IMR-90 (cell line): ENCODE data around the gene DPYSL3. TPM values are rescaled to one million over a fixed set of nuclear protein-coding genes. Genes with fewer than 3 reads are reported as not detected.

Experiments used
- ATAC-seq: fragments of 200-7000 bp; cut with Tn5 transposase; 2 replicates; pipeline ENCODE4 v1.9.1; 2020; ENCODE audit warnings: low read depth, mild to moderate bottlenecking, moderate library complexity
- BruUV-seq: library from RNA; stranded (reverse); fragments of 400-500 nt; replicated peaks from 2 replicates; lab custom pipeline; 2021; lab: Mats Ljungman, UMichigan
- CTCF ChIA-PET: fragments of 300-600 bp; formaldehyde crosslinking; extraction: SDS; loops from one replicate; lab custom pipeline; 2021; ENCODE audit warnings: antibody characterized with exemption; lab: Yijun Ruan, JAX
- POLR2A ChIA-PET: fragments of 300-600 bp; sonication (Branson Sonifier 250); formaldehyde crosslinking; loops from one replicate; lab custom pipeline; 2022; ENCODE audit warnings: antibody characterized with exemption; ENCODE audit not compliant: unreplicated experiment; lab: Charles Lee
- DNase-seq: peaks from one replicate; pipeline ENCODE4 v3.0.0; 2013
- H2AFZ ChIP-seq: replicated peaks from 2 replicates; pipeline ENCODE3; 2013; ENCODE audit warnings: low read length, mild to moderate bottlenecking; ENCODE audit not compliant: poor library complexity
- H2AK5ac ChIP-seq: 2 replicates; pipeline ENCODE4 v1.6.1; 2013; ENCODE audit warnings: low read depth, low read length, inconsistent platforms
- H2AK9ac ChIP-seq: replicated peaks from 2 replicates; pipeline ENCODE3; 2013; ENCODE audit warnings: mild to moderate bottlenecking, low read depth, low read length, moderate library complexity; ENCODE audit not compliant: poor library complexity
- H2BK120ac ChIP-seq: 2 replicates; pipeline ENCODE4 v1.6.1; 2013; ENCODE audit warnings: low read depth, low read length, inconsistent platforms
- H2BK15ac ChIP-seq: 3 replicates; pipeline ENCODE4 v1.6.1; 2013; ENCODE audit warnings: low read depth, low read length, inconsistent platforms
- H2BK20ac ChIP-seq: 2 replicates; pipeline ENCODE4 v1.6.1; 2013; ENCODE audit warnings: low read depth, mild to moderate bottlenecking, inconsistent platforms, low read length, moderate library complexity
- H2BK5ac ChIP-seq: 2 replicates; pipeline ENCODE4 v1.6.1; 2013; ENCODE audit warnings: mild to moderate bottlenecking, low read depth, low read length, inconsistent platforms; ENCODE audit not compliant: poor library complexity, severe bottlenecking
- H3K14ac ChIP-seq: replicated peaks from 2 replicates; pipeline ENCODE4 v1.6.1; 2013; ENCODE audit warnings: low read depth, low read length, inconsistent platforms
- H3K18ac ChIP-seq: 2 replicates; pipeline ENCODE4 v1.6.1; 2013; ENCODE audit warnings: low read depth, low read length, control low read depth
- H3K23ac ChIP-seq: 2 replicates; pipeline ENCODE4 v1.6.1; 2013; ENCODE audit warnings: low read depth, low read length, inconsistent platforms
- H3K27ac ChIP-seq: 2 replicates; pipeline ENCODE4 v1.5.1; 2013; ENCODE audit warnings: mild to moderate bottlenecking, control low read depth, low read length; ENCODE audit not compliant: insufficient read depth
- H3K27me3 ChIP-seq: 2 replicates; pipeline ENCODE4 v1.6.1; 2013; ENCODE audit warnings: low read length; ENCODE audit not compliant: control insufficient read depth, insufficient read depth
- H3K36me3 ChIP-seq: 2 replicates; pipeline ENCODE4 v1.6.1; 2013; ENCODE audit warnings: low read length, mixed read lengths; ENCODE audit not compliant: control insufficient read depth, insufficient read depth
- H3K4ac ChIP-seq: 2 replicates; pipeline ENCODE4 v1.6.1; 2013; ENCODE audit warnings: low read depth, low read length, inconsistent platforms
- H3K4me1 ChIP-seq: 2 replicates; pipeline ENCODE4 v1.6.1; 2013; ENCODE audit warnings: low read length, mixed read lengths; ENCODE audit not compliant: control insufficient read depth, insufficient read depth
- H3K4me2 ChIP-seq: 2 replicates; pipeline ENCODE4 v1.6.1; 2013; ENCODE audit warnings: low read depth, mild to moderate bottlenecking, control low read depth, low read length, moderate library complexity
- H3K4me3 ChIP-seq: 2 replicates; pipeline ENCODE4 v1.5.1; 2013; ENCODE audit warnings: low read depth, mild to moderate bottlenecking, control low read depth, low read length, moderate library complexity; ENCODE audit not compliant: insufficient read depth
- H3K56ac ChIP-seq: 2 replicates; pipeline ENCODE4 v1.6.1; 2013; ENCODE audit warnings: low read length, inconsistent platforms; ENCODE audit not compliant: insufficient read depth; ENCODE audit errors: extremely low read depth
- H3K79me1 ChIP-seq, 2 experiments: 2 replicates each; pipeline ENCODE4 v1.6.1; 2013; ENCODE audit warnings: low read length in 2 of 2, inconsistent platforms in 1 of 2, low read depth in 1 of 2
- H3K9ac ChIP-seq: 2 replicates; pipeline ENCODE4 v1.6.1; 2013; ENCODE audit warnings: low read depth, low read length, control low read depth
- H3K9me1 ChIP-seq: 2 replicates; pipeline ENCODE4 v1.6.1; 2013; ENCODE audit warnings: low read length, inconsistent platforms; ENCODE audit not compliant: insufficient read depth
- H3K9me3 ChIP-seq: 2 replicates; pipeline ENCODE4 v1.6.1; 2013; ENCODE audit warnings: low read length; ENCODE audit not compliant: control insufficient read depth, insufficient read depth
- H4K20me1 ChIP-seq: 2 replicates; pipeline ENCODE4 v1.6.1; 2013; ENCODE audit warnings: low read length, inconsistent platforms; ENCODE audit not compliant: insufficient read depth
- H4K5ac ChIP-seq: 2 replicates; pipeline ENCODE4 v1.6.1; 2013; ENCODE audit warnings: mild to moderate bottlenecking, low read depth, low read length, control low read depth
- H4K8ac ChIP-seq, 2 experiments: 2 replicates each; pipeline ENCODE4 v1.6.1; 2013; ENCODE audit warnings: low read depth in 2 of 2, low read length in 2 of 2, control low read depth in 1 of 2, inconsistent platforms in 1 of 2
- H4K91ac ChIP-seq: 2 replicates; pipeline ENCODE4 v1.6.1; 2013; ENCODE audit warnings: low read depth, low read length, inconsistent platforms; ENCODE audit not compliant: insufficient read depth
- BHLHE40 ChIP-seq: fragments of 150-350 bp; IDR thresholded peaks from 2 replicates; pipeline ENCODE4 v1.6.1; 2016; ENCODE audit warnings: mild to moderate bottlenecking, low read depth, low read length
- CEBPB ChIP-seq: IDR thresholded peaks from 2 replicates; pipeline ENCODE4 v1.6.1; 2012; ENCODE audit warnings: low read depth, low read length, improper control_type of control experiment
- CHD1 ChIP-seq: IDR thresholded peaks from 2 replicates; pipeline ENCODE4 v1.6.1; 2012; ENCODE audit warnings: low read depth, low read length, improper control_type of control experiment
- FOS ChIP-seq: fragments of 150-350 bp; IDR thresholded peaks from 2 replicates; pipeline ENCODE4 v1.6.1; 2016; ENCODE audit warnings: low read depth, low read length
- MAFK ChIP-seq: IDR thresholded peaks from 2 replicates; pipeline ENCODE4 v1.6.1; 2012; ENCODE audit warnings: low read depth, low read length, improper control_type of control experiment
- MAZ ChIP-seq: IDR thresholded peaks from 2 replicates; pipeline ENCODE4 v1.6.1; 2012; ENCODE audit warnings: low read depth, mild to moderate bottlenecking, low read length, improper control_type of control experiment, moderate library complexity, borderline replicate concordance
- MXI1 ChIP-seq: IDR thresholded peaks from 2 replicates; pipeline ENCODE4 v1.6.1; 2012; ENCODE audit warnings: low read depth, mild to moderate bottlenecking, low read length, moderate library complexity, borderline replicate concordance
- NFE2L2 ChIP-seq: fragments of 150-350 bp; IDR thresholded peaks from 2 replicates; pipeline ENCODE4 v1.6.1; 2016; ENCODE audit warnings: low read depth, mild to moderate bottlenecking, low read length
- POLR2A ChIP-seq: IDR thresholded peaks from 2 replicates; pipeline ENCODE4 v1.6.1; 2012; ENCODE audit warnings: mild to moderate bottlenecking, low read depth, low read length
- RAD21 ChIP-seq: IDR thresholded peaks from 2 replicates; pipeline ENCODE4 v1.6.1; 2012; ENCODE audit warnings: low read length, improper control_type of control experiment
- RCOR1 ChIP-seq: IDR thresholded peaks from 2 replicates; pipeline ENCODE4 v1.6.1; 2012; ENCODE audit warnings: mild to moderate bottlenecking, low read length, improper control_type of control experiment; ENCODE audit not compliant: insufficient replicate concordance
- RFX5 ChIP-seq: IDR thresholded peaks from 2 replicates; pipeline ENCODE4 v1.8.0; 2012; ENCODE audit warnings: low read depth, mild to moderate bottlenecking, low read length, moderate library complexity
- SMC3 ChIP-seq: fragments of 150-350 bp; IDR thresholded peaks from 2 replicates; pipeline ENCODE4 v1.6.1; 2016; ENCODE audit warnings: low read depth, mild to moderate bottlenecking, antibody characterized with exemption, low read length, moderate library complexity
- WGBS, 2 experiments: methylation state at CpG; one replicate each; pipeline versions ENCODE4 v1.1.5 to v1.1.7; 2013; ENCODE audit warnings: missing lambda C conversion rate in 2 of 2; ENCODE audit not compliant: insufficient read length in 1 of 2; ENCODE audit errors: extremely low coverage in 2 of 2; 5-methylcytosine and 5-hydroxymethylcytosine counted together
- dilution Hi-C: fragments of 300-500 bp; cut with HindIII; formaldehyde crosslinking; loops from one replicate; pipeline ENCODE4 v1.14.3; 2018; ENCODE audit warnings: low sequenced_read_pairs; ENCODE audit not compliant: unreplicated experiment
- in situ Hi-C: fragments of 300-500 bp; cut with MboI; formaldehyde crosslinking; loops from 3 replicates; pipeline ENCODE4 v1.14.3; 2019; ENCODE audit warnings: low sequenced_read_pairs, inconsistent platforms, mixed read lengths
- intact Hi-C: fragments of 100-400 bp; cut with micrococcal nuclease; formaldehyde crosslinking; loops from 2 replicates; pipeline ENCODE4 v1.10.0; 2022
- polyA plus RNA-seq, 3 experiments: library from polyadenylated mRNA; depleted of rRNA; stranded (reverse); fragments of >200 nt; gene quantifications; 2 replicates each; pipeline ENCODE4 v1.2.3, GENCODE V29; 2012; ENCODE audit warnings: low replicate concordance in 1 of 3
- total RNA-seq: library from RNA; depleted of rRNA; stranded (reverse); fragments of >200 nt; gene quantifications from 2 replicates; pipeline ENCODE4 v1.2.3, GENCODE V29; 2012
- TF ChIP-seq, protein P1 (sequence below): conservative IDR thresholded peaks from 2 replicates; pipeline ENCODE4 v1.5.1; 2012; ENCODE audit warnings: mild to moderate bottlenecking, low read depth, low read length, improper control_type of control experiment
- TF ChIP-seq, protein P2 (sequence below): fragments of 150-350 bp; IDR thresholded peaks from 2 replicates; pipeline ENCODE4 v1.6.1; 2016; ENCODE audit warnings: low read depth, mild to moderate bottlenecking, low read length, moderate library complexity, borderline replicate concordance
- TF ChIP-seq, protein P3 (sequence below): fragments of 150-350 bp; IDR thresholded peaks from 2 replicates; pipeline ENCODE4 v1.6.1; 2017; ENCODE audit warnings: mild to moderate bottlenecking, antibody characterized with exemption, low read length, low read depth

Gene DPYSL3
- total and polyA plus RNA-seq, 2 of the 4 experiments (the other 2 are of a cell fraction), result 50.2 to 60.9 TPM

DNA sequence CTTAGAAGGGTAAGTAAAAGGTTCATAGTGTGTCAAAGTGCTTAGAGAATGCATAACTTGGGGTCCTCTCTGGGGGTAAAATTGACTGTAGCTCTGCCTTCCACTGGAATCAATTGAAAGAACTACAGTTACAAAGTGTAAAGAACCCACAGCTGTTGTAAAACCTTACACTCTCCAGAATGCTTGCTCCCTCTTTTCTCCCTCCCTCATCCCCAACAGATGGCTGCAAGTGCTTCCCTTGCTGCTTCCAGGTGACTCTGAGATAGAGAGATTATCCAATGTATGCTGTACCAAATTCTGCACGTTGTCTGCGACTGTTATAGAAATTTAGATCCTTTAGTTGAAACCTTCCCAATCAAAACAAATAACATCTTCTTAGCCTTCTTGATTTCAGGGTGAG, 149.1 kb downstream of the DPYSL3 start:
- Histone ChIP-seq H3K36me3 (no peaks in the 10 kb centered on the region), H3K4me1 (no peaks in the 10 kb centered on the region), H2AK9ac (no peak overlapping the region), H3K9me3 (no peaks in the 10 kb centered on the region), H3K4me3 (no peak overlapping the region), H4K91ac (no peak overlapping the region), H2AFZ (no peak overlapping the region), H3K23ac (no peak overlapping the region), H2BK5ac (no peak overlapping the region), H3K4me2 (no peak overlapping the region), H3K56ac (no peak overlapping the region), H3K18ac (no peak overlapping the region), H3K4ac (no peak overlapping the region), H3K14ac (no peak overlapping the region), H2BK15ac (no peak overlapping the region), H3K27me3 (peaks cover 7% of the 10 kb centered on the region; the same call in 1 of the 2 replicates), H2BK20ac (no peak overlapping the region), H2AK5ac (no peak overlapping the region), H2BK120ac (no peak overlapping the region), H3K79me1 (no peaks in the 10 kb centered on the region), H4K8ac (no peak overlapping the region), H3K9ac (no peak overlapping the region), H4K20me1 (no peaks in the 10 kb centered on the region), H4K5ac (no peak overlapping the region), H3K27ac (no peak overlapping the region), H3K9me1 (no peaks in the 10 kb centered on the region)
- ATAC-seq (no peak), DNase-seq (no peak)
- intact Hi-C loops, result loop anchor here (10.0 kb wide), 1 partner anchor 826 kb away; no protein-coding TSS in a partner anchor
- POLR2A ChIA-PET, result no interaction called here
- TF ChIP-seq CEBPB, result no peak
- TF ChIP-seq SMC3, result no peak
- TF ChIP-seq MAFK, result no peak
- TF ChIP-seq, protein P1, sequence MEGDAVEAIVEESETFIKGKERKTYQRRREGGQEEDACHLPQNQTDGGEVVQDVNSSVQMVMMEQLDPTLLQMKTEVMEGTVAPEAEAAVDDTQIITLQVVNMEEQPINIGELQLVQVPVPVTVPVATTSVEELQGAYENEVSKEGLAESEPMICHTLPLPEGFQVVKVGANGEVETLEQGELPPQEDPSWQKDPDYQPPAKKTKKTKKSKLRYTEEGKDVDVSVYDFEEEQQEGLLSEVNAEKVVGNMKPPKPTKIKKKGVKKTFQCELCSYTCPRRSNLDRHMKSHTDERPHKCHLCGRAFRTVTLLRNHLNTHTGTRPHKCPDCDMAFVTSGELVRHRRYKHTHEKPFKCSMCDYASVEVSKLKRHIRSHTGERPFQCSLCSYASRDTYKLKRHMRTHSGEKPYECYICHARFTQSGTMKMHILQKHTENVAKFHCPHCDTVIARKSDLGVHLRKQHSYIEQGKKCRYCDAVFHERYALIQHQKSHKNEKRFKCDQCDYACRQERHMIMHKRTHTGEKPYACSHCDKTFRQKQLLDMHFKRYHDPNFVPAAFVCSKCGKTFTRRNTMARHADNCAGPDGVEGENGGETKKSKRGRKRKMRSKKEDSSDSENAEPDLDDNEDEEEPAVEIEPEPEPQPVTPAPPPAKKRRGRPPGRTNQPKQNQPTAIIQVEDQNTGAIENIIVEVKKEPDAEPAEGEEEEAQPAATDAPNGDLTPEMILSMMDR, result no peak
- no peak for TF ChIP-seq MXI1
- TF ChIP-seq MAZ, result no peak
- TF ChIP-seq CHD1, result no peak
- no peak for TF ChIP-seq NFE2L2
- TF ChIP-seq, protein P2, sequence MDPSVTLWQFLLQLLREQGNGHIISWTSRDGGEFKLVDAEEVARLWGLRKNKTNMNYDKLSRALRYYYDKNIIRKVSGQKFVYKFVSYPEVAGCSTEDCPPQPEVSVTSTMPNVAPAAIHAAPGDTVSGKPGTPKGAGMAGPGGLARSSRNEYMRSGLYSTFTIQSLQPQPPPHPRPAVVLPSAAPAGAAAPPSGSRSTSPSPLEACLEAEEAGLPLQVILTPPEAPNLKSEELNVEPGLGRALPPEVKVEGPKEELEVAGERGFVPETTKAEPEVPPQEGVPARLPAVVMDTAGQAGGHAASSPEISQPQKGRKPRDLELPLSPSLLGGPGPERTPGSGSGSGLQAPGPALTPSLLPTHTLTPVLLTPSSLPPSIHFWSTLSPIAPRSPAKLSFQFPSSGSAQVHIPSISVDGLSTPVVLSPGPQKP, result no peak
- TF ChIP-seq RAD21, result no peak
- no peak for TF ChIP-seq RCOR1
- no peak for TF ChIP-seq RFX5
- no peak for TF ChIP-seq BHLHE40
- no peak for TF ChIP-seq POLR2A
- TF ChIP-seq, protein P3, sequence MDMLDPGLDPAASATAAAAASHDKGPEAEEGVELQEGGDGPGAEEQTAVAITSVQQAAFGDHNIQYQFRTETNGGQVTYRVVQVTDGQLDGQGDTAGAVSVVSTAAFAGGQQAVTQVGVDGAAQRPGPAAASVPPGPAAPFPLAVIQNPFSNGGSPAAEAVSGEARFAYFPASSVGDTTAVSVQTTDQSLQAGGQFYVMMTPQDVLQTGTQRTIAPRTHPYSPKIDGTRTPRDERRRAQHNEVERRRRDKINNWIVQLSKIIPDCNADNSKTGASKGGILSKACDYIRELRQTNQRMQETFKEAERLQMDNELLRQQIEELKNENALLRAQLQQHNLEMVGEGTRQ, result no peak
- TF ChIP-seq FOS, result no peak
- BruUV-seq, result no TSS peak
- CTCF ChIA-PET, result no interaction called here
- in situ Hi-C loops, result loop anchor here (10.0 to 25.0 kb wide), 2 partner anchors 146 to 824 kb away; no protein-coding TSS in a partner anchor
- dilution Hi-C loops, result no loop called here
- no CpG with 5 or more reads among the region's 2 CpGs for WGBS, 2 experiments
